NT2/D1 (cell line): Measurements from ENCODE around the gene TENM4.

Source experiments
- DNase-seq: peaks from one replicate; pipeline ENCODE4 v3.0.0-alpha.2; 2011; ENCODE audit warnings: low read depth, low spot score
- H3K27me3 ChIP-seq: 2 replicates; pipeline ENCODE4 v1.6.0; 2011; ENCODE audit warnings: mild to moderate bottlenecking; ENCODE audit not compliant: insufficient read length, insufficient read depth
- H3K36me3 ChIP-seq: 2 replicates; pipeline ENCODE4 v1.6.1; 2011; ENCODE audit warnings: mild to moderate bottlenecking, low read length, mixed read lengths; ENCODE audit not compliant: insufficient read depth, insufficient read length
- H3K4me1 ChIP-seq: 2 replicates; pipeline ENCODE4 v1.5.1; 2011; ENCODE audit not compliant: insufficient read depth, insufficient read length
- H3K4me3 ChIP-seq: 2 replicates; pipeline ENCODE4 v1.5.1; 2011; ENCODE audit warnings: low read depth; ENCODE audit not compliant: insufficient read length
- H3K9ac ChIP-seq: 2 replicates; pipeline ENCODE4 v1.6.0; 2011; ENCODE audit warnings: low read depth; ENCODE audit not compliant: insufficient read length
- H3K9me3 ChIP-seq: 2 replicates; pipeline ENCODE4 v1.5.1; 2011; ENCODE audit warnings: mild to moderate bottlenecking, low read length; ENCODE audit not compliant: insufficient read depth
- SUZ12 ChIP-seq: IDR thresholded peaks from 2 replicates; pipeline ENCODE4 v1.6.1; 2011; ENCODE audit not compliant: insufficient read length, insufficient read depth; ENCODE audit errors: extremely low read depth
- YY1 ChIP-seq: IDR thresholded peaks from 2 replicates; pipeline ENCODE4 v1.6.1; 2011; ENCODE audit not compliant: insufficient read length, insufficient read depth
- ZNF274 ChIP-seq: IDR thresholded peaks from 2 replicates; pipeline ENCODE4 v1.6.1; 2011; ENCODE audit warnings: mild to moderate bottlenecking, low read depth, low read length

TENM4 gene

DNA sequence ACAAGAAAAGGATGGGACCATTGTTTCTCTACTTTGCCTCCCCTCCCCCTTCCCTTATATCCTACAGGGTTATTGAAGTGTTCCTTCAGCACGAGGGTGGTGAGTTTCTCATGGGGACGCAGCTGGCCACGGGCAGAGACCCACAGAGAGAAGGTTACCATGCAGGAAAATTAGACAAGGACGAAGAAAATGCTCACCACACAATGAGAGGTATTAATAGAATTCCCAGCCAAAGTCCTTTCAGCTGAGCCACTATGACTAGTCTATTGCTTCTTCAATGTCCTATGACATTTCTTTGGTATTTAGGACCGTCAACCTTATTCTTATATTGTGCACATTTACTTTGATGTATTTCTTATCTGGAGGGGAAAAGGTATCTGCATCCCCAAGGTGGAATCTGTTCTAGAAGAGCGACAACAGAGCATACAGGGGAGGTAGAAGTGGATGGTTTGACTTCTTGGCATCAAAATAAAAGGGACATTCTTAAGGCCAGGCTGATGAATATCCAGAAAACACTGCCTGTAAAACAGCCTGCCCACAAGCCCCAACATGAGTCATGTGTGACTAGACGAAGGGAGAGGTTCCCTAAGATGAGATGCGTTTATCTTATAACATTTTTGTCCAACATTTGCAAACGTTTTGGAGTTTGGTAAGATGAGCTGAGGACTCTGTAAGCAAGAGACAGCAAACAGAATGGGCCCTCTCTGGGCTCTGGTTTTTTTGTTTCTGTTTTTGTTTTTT, 656.3 kb downstream of the TENM4 start:
- H3K4me1 ChIP-seq = peaks cover 3% of the 10 kb centered on the region
- no peaks in the 10 kb centered on the region for H3K9me3 ChIP-seq
- H3K27me3 ChIP-seq = no peaks in the 10 kb centered on the region
- no peak overlapping the region for H3K4me3 ChIP-seq
- no peaks in the 10 kb centered on the region for H3K36me3 ChIP-seq
- TF ChIP-seq YY1 (no peak), SUZ12 (no peak), ZNF274 (no peak)
- no peak overlapping the region for H3K9ac ChIP-seq
- no peak for DNase-seq

DNA sequence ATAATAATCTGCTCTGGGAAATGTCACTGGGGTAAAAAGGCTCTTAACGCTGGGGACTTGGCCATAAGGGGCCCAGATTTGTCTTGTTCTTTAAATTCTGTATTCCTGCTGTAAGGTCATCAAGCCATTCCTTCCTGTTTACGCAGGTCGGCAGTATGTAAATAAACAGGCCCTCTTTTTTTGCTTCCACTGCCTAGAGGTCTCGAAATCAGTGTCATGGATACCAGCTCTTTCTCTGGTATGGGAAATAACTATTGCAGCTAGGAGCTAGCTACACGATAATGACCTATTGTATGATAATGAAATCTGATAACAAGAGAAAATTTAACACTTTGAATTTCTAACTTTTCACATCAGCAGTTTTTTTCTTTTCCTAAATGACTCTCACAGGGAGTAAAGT, 657.0 kb downstream of the TENM4 start:
- Histone ChIP-seq H3K4me1 (peaks cover 3% of the 10 kb centered on the region), H3K4me3 (no peak overlapping the region), H3K9me3 (no peaks in the 10 kb centered on the region), H3K27me3 (no peaks in the 10 kb centered on the region), H3K36me3 (no peaks in the 10 kb centered on the region), H3K9ac (no peak overlapping the region)
- TF ChIP-seq YY1 (no peak), SUZ12 (no peak), ZNF274 (no peak)
- DNase-seq = no peak

DNA sequence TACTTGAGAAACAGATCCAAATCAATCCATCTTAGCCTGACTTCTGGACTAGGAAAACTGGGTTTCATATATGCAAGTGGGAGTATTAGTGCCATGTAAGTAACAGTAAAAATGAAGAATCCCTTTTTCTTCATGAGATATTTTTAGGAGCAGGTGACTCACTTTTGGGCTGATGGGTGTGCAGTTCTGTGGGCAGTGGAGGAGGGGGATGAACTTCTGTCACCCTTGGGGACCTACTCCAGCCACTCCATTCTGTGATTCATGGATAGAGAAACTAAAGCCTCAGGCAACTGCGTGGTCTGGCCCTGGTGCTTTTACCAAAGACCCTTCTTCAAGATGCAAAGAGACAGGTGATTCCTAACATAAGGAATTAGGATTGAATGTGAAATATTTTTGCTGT, 657.5 kb downstream of the TENM4 start:
- no peaks in the 10 kb centered on the region for H3K9me3 ChIP-seq
- DNase-seq = no peak
- no peak overlapping the region for H3K4me3 ChIP-seq
- H3K9ac ChIP-seq = no peak overlapping the region
- H3K27me3 ChIP-seq = no peaks in the 10 kb centered on the region
- TF ChIP-seq YY1 = no peak
- no peak for TF ChIP-seq SUZ12
- no peaks in the 10 kb centered on the region for H3K36me3 ChIP-seq
- peaks cover 3% of the 10 kb centered on the region for H3K4me1 ChIP-seq

DNA sequence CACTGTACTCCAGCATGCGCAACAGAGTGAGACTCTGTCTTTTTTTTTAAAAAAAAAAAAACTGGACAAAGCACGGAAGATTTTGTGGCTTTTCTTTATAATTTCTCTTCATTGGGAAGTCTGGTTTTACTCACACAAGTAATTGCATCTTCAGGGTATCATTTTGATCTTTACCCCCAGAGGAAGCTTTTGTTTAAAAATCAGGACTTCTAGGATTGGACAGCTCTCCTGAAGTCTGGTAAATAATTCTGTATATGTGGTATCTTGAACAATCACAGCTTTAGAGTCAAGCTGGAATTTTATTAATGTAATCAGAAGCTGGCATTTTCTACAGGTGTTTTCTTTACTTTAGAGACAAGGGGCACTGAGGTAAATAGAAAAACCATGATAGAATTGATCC, 658.1 kb downstream of the TENM4 start:
- Histone ChIP-seq H3K9me3 (no peaks in the 10 kb centered on the region), H3K27me3 (no peaks in the 10 kb centered on the region), H3K4me1 (peaks cover 3% of the 10 kb centered on the region), H3K4me3 (no peak overlapping the region), H3K36me3 (no peaks in the 10 kb centered on the region), H3K9ac (no peak overlapping the region)
- no peak for DNase-seq
- TF ChIP-seq SUZ12 (no peak), YY1 (no peak), ZNF274 (no peak)

DNA sequence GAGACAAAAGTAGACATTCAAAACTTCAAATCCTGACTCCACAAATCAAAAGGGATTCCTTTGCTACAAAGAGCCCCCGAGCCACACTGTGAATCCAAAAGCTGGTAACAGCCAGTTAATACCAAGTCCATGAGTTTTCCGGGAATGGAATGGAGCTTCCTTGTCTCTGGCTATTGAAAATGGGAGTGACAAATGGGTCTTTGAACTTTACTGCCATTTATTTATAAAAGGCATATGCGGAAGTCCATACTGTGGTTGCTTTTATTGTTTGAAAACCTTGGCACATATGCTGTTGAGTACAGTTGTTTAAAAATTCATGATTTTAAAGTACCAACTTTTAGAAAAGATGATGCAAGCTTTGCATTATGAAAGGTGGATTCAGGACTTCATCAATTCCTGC, 659.9 kb downstream of the TENM4 start:
- H3K4me1 ChIP-seq = peaks cover 3% of the 10 kb centered on the region
- H3K9me3 ChIP-seq = no peaks in the 10 kb centered on the region
- H3K36me3 ChIP-seq = no peaks in the 10 kb centered on the region
- H3K4me3 ChIP-seq = no peak overlapping the region
- H3K27me3 ChIP-seq = no peaks in the 10 kb centered on the region
- no peak for DNase-seq
- TF ChIP-seq ZNF274 = no peak
- TF ChIP-seq SUZ12 = no peak
- no peak for TF ChIP-seq YY1
- H3K9ac ChIP-seq = no peak overlapping the region

DNA sequence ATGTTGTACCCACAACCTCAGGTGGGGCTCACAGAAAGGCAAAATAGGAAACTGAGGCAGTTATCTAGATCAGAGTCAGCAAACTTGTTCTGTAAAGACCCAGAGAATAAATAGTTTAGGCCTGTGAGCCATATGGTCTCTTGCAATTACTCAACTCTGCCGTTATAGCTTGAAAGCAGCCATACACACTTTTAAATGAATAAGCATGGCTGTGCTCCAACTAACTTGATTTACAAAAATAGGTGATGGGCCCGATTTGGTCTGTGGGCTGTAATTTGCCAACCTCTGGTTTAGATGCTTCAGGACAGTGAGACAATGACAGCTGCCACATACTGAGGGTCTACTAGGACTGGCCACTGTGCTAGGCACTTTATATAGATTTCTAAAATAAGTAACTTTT, 667.3 kb downstream of the TENM4 start:
- no peaks in the 10 kb centered on the region for H3K4me1 ChIP-seq
- no peak overlapping the region for H3K4me3 ChIP-seq
- no peaks in the 10 kb centered on the region for H3K36me3 ChIP-seq
- H3K27me3 ChIP-seq = no peaks in the 10 kb centered on the region
- no peak for TF ChIP-seq SUZ12
- TF ChIP-seq YY1 = no peak
- no peak for TF ChIP-seq ZNF274
- DNase-seq = no peak
- H3K9me3 ChIP-seq = no peaks in the 10 kb centered on the region
- no peak overlapping the region for H3K9ac ChIP-seq

DNA sequence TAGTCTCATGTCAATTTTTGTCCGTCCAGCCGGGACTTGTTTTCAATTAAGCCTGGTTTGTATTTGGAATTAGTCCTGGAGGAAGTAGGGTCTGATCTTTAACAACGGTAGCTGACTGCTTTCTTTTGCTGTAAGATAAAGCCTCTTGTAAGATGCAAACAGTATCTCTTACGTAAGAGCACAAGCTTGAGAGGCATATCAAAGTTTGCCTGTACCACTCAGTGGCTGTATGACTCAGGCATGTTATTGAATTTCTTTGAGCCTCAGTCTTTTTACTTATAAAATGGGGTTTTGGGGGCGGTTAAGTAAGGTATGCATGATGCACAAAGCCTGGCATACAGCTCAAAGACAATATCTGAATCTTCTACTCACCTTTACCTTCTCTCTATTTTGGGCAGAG, 667.8 kb downstream of the TENM4 start:
- TF ChIP-seq ZNF274 (no peak), YY1 (no peak), SUZ12 (no peak)
- Histone ChIP-seq H3K9ac (no peak overlapping the region), H3K4me3 (no peak overlapping the region), H3K36me3 (no peaks in the 10 kb centered on the region), H3K9me3 (no peaks in the 10 kb centered on the region), H3K27me3 (no peaks in the 10 kb centered on the region), H3K4me1 (no peaks in the 10 kb centered on the region)
- no peak for DNase-seq
